ENCODE data around the gene MAP3K14.

MAP3K14 gene

DNA sequence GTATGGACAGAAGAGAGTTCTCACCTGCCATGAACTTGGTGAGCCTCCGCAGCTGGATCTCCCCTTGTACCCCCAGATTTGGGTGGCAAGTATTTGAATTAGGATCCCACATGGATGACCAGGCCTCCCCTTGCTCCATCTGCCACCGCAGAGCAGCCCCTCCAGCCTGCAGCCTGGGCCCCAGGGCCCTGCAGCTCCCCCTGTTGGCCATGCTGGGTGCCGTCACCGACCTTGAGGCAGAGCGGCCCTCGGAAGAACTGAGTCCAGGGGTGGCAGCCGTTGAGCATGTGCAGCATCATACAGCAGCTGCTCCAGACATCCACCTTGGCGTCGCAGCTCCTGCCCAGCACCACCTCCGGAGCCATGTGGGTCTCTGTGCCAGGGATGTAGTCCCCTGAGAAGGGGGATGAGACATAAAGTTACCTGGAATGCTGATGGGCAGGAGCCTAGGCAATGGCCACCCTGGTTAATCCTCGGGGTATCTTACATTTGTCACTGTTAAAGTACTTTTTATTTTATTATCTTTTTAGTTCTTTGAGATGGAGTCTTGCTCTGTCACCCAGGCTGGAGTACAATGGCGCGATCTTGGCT, 45.9 kb downstream of the MAP3K14 start:
- H3K4me3 ChIP-seq (ENCODE audit: low read length): no peak overlapping the region
- no peak for DNase-seq (ENCODE audit: low read depth)
- peak; percentile 69 for TF ChIP-seq CTCF (conservative IDR thresholded peaks at IDR 0.05; ENCODE audit: low read depth, low read length)

GRCh38 chr17:45269912-45270311, 46.9 kb downstream of the MAP3K14 start:
- DNase-seq (ENCODE audit: low read depth): no peak
- no peak for TF ChIP-seq CTCF (conservative IDR thresholded peaks at IDR 0.05; ENCODE audit: low read depth, low read length)
- no peak overlapping the region for H3K4me3 ChIP-seq (ENCODE audit: low read length)

- DNase-seq (ENCODE audit: low read depth): no peak
- no peak for TF ChIP-seq CTCF (conservative IDR thresholded peaks at IDR 0.05; ENCODE audit: low read depth, low read length)
- H3K4me3 ChIP-seq (ENCODE audit: low read length): no peak overlapping the region
Observed at GRCh38 chr17:45267436-45268055, 49.3 kb downstream of the MAP3K14 start.

DNA sequence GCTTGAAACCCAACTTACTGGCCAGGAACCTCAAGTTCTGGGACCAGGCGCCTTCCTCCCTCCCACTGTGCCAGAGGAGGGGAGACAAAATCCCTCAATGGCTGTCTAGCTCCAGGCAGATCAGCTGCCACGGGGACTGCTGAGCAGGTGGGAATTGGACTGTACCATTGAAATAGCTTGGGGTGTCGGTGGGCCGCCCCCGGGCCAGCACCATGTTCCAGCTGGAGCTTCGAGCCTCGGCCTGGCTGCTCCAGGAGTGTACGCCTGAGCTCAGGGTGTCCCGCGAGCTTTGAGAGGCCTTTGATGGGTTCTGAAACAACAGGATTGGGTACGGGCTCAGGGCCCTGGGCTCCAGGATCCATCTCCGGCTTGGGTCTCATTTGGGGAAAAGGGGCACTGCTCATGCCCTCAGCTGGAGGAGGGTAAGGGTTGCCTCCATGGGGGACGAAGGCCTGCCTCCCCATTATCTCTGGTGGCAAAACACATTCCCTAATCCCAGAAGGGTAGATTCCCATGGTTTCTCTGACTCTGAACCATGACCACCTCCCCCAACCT, 50.4 kb downstream of the MAP3K14 start:
- DNase-seq (ENCODE audit: low read depth): no peak
- no peak for TF ChIP-seq CTCF (conservative IDR thresholded peaks at IDR 0.05; ENCODE audit: low read depth, low read length)
- H3K4me3 ChIP-seq (ENCODE audit: low read length): no peak overlapping the region

- TF ChIP-seq CTCF (conservative IDR thresholded peaks at IDR 0.05; ENCODE audit: low read depth, low read length): no peak
- peak; percentile 40 for DNase-seq (ENCODE audit: low read depth)
- no peak overlapping the region for H3K4me3 ChIP-seq (ENCODE audit: low read length)
Observed at GRCh38 chr17:45265821-45266220, 51.0 kb downstream of the MAP3K14 start.

GRCh38 chr17:45264988-45265387, 51.8 kb downstream of the MAP3K14 start:
- H3K4me3 ChIP-seq (ENCODE audit: low read length): no peak overlapping the region
- DNase-seq (ENCODE audit: low read depth): no peak
- no peak for TF ChIP-seq CTCF (conservative IDR thresholded peaks at IDR 0.05; ENCODE audit: low read depth, low read length)

- TF ChIP-seq CTCF (conservative IDR thresholded peaks at IDR 0.05; ENCODE audit: low read depth, low read length): no peak
- DNase-seq (ENCODE audit: low read depth): no peak
- H3K4me3 ChIP-seq (ENCODE audit: low read length): no peak overlapping the region
Observed at GRCh38 chr17:45264430-45264829, 52.4 kb downstream of the MAP3K14 start.

Data from retinal pigment epithelial cell (primary cell).